HFFc6 (cell line): ENCODE measurements around the gene RAX2. TPM values are rescaled to one million over a fixed set of nuclear protein-coding genes. Genes with fewer than 3 reads are reported as not detected.
"Not testable (repeated sequence)": the region's sequence is repeated elsewhere in the genome, so short reads cannot be mapped to it uniquely, and the experiment has no call there.

Experiments
- DNase-seq: peaks from one replicate; pipeline ENCODE4 v3.0.0-alpha.2; 2018
- H3K27ac Mint-ChIP-seq: 2 replicates; pipeline ENCODE4 v1.8.0; 2020; ENCODE audit warnings: mild to moderate bottlenecking, mixed read lengths
- H3K27me3 Mint-ChIP-seq: 2 replicates; pipeline ENCODE4 v1.8.0; 2021; ENCODE audit warnings: mild to moderate bottlenecking, moderate library complexity, mixed read lengths; ENCODE audit not compliant: insufficient read depth
- H3K36me3 Mint-ChIP-seq: 2 replicates; pipeline ENCODE4 v1.8.0; 2021; ENCODE audit warnings: low read depth, mixed read lengths
- H3K4me1 Mint-ChIP-seq: 2 replicates; pipeline ENCODE4 v1.8.0; 2020; ENCODE audit warnings: low read depth, mixed read lengths
- H3K4me3 Mint-ChIP-seq: 2 replicates; pipeline ENCODE4 v1.8.0; 2020; ENCODE audit warnings: mild to moderate bottlenecking, moderate library complexity, mixed read lengths
- H3K9me3 Mint-ChIP-seq: 2 replicates; pipeline ENCODE4 v1.8.0; 2020; ENCODE audit warnings: mild to moderate bottlenecking, mixed read lengths
- total RNA-seq, 6 experiments: library from RNA; stranded (reverse); fragmentation: NEBNext Ultra II Directional; extraction: Animal tissue kit (Norgen Biotek cat#: 25700); gene quantifications; 2 replicates in 1 of 6; 3 replicates in 5 of 6; pipeline ENCODE4 v1.2.3, GENCODE V29; 2021
- TF ChIP-seq, protein P1 (sequence below): fragments of 200-600 bp; sonication (generic); IDR thresholded peaks from 2 replicates; pipeline ENCODE4 v1.5.0; 2021; ENCODE audit warnings: antibody characterized with exemption, mild to moderate bottlenecking

Gene RAX2
- total RNA-seq, 6 experiments from 2014 or later = not detected

- Mint-ChIP-seq H3K36me3 (no peaks in the 10 kb centered on the region), H3K27me3 (peaks cover 19% of the 10 kb centered on the region), H3K27ac (no peak overlapping the region), H3K4me3 (no peak overlapping the region), H3K9me3 (no peaks in the 10 kb centered on the region), H3K4me1 (peaks cover 10% of the 10 kb centered on the region)
- TF ChIP-seq, protein P1, sequence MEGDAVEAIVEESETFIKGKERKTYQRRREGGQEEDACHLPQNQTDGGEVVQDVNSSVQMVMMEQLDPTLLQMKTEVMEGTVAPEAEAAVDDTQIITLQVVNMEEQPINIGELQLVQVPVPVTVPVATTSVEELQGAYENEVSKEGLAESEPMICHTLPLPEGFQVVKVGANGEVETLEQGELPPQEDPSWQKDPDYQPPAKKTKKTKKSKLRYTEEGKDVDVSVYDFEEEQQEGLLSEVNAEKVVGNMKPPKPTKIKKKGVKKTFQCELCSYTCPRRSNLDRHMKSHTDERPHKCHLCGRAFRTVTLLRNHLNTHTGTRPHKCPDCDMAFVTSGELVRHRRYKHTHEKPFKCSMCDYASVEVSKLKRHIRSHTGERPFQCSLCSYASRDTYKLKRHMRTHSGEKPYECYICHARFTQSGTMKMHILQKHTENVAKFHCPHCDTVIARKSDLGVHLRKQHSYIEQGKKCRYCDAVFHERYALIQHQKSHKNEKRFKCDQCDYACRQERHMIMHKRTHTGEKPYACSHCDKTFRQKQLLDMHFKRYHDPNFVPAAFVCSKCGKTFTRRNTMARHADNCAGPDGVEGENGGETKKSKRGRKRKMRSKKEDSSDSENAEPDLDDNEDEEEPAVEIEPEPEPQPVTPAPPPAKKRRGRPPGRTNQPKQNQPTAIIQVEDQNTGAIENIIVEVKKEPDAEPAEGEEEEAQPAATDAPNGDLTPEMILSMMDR = no peak
- no peak for DNase-seq
Measured at GRCh38 chr19:3817761-3818160, 45.7 kb upstream of the RAX2 start.

DNA sequence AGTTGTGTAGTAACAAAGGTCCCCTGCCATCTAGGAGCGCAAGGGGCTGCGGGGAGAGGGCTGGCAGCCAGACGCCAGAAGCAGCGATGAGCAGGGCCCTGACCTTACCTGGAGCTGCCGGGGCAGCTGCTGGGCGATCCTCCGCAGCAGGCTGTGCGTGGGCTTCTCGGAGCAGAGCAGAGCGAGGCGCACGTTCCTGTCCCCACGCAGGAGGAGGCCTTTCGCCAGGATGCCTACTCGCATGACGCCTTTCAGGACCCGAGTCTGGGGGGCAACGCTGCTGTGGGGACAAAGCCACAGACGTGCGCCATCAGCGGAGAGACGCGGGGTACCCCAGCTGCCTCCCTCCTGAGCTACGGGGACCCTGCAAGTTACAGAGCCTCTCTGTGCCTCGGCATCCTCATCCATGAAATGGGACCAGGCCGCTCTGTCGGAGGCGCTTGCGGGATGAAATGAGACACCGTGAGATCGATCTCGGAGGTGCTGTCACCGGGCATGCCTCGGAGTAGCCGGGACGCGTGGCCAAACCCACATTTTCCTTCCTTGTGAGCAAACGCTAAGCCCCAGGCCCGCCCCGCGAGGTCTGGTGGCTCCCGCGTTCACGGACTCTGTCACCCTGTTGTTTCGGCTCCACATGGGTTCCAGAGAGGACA, 44.7 kb upstream of the RAX2 start:
- no peak for DNase-seq
- Mint-ChIP-seq H3K4me3 (no peak overlapping the region), H3K27ac (no peak overlapping the region), H3K36me3 (no peaks in the 10 kb centered on the region), H3K4me1 (peaks cover 10% of the 10 kb centered on the region), H3K9me3 (no peaks in the 10 kb centered on the region), H3K27me3 (peaks cover 18% of the 10 kb centered on the region)
- TF ChIP-seq, protein P1 = no peak

DNA sequence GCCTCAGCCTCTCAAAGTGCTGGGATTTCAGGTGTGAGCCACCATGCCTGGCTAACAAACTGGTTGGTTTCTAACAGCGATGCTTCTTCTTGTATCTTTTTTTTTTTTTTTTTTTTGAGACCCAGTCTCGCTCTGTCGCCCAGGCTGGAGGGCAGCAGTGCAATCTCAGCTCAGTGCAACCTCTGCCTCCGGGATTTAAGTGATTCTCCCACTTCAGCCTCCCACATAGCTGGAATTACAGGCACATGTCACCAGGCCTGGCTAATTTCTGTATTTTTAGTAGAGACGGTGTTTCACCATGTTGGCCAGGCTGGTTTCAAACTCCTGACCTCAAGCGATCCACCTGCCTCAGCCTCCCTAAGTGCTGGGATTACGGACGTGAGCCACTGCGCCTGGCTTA, 44.1 kb upstream of the RAX2 start:
- Mint-ChIP-seq H3K27me3 (peaks cover 18% of the 10 kb centered on the region), H3K4me1 (peaks cover 10% of the 10 kb centered on the region)
- H3K9me3 Mint-ChIP-seq, H3K4me3 Mint-ChIP-seq, H3K27ac Mint-ChIP-seq, H3K36me3 Mint-ChIP-seq, DNase-seq: not testable (repeated sequence)

DNA sequence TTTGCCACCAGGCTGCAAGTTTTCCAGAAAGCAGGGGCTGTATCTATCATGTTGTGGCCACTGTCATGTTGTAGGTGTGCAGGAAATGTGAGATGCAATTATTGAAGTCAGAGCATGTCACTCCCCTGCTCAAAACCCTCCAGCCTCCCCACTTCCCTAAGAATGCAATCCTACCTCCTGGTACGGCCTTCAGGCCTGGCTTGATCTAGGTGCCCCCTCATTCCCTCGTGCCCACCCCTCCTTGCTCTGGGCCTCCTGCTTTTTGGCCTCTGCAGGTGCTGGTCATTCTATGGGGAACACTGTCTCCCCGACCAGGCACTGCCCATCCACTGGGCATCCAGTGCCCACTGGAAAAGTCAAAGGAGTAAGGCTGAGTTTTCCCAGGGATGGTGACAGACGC, 42.6 kb upstream of the RAX2 start:
- Mint-ChIP-seq H3K4me3 (no peak overlapping the region), H3K36me3 (no peaks in the 10 kb centered on the region), H3K4me1 (peaks cover 10% of the 10 kb centered on the region), H3K27me3 (peaks cover 18% of the 10 kb centered on the region), H3K27ac (no peak overlapping the region), H3K9me3 (no peaks in the 10 kb centered on the region)
- no peak for DNase-seq
- TF ChIP-seq, protein P1 = no peak

DNA sequence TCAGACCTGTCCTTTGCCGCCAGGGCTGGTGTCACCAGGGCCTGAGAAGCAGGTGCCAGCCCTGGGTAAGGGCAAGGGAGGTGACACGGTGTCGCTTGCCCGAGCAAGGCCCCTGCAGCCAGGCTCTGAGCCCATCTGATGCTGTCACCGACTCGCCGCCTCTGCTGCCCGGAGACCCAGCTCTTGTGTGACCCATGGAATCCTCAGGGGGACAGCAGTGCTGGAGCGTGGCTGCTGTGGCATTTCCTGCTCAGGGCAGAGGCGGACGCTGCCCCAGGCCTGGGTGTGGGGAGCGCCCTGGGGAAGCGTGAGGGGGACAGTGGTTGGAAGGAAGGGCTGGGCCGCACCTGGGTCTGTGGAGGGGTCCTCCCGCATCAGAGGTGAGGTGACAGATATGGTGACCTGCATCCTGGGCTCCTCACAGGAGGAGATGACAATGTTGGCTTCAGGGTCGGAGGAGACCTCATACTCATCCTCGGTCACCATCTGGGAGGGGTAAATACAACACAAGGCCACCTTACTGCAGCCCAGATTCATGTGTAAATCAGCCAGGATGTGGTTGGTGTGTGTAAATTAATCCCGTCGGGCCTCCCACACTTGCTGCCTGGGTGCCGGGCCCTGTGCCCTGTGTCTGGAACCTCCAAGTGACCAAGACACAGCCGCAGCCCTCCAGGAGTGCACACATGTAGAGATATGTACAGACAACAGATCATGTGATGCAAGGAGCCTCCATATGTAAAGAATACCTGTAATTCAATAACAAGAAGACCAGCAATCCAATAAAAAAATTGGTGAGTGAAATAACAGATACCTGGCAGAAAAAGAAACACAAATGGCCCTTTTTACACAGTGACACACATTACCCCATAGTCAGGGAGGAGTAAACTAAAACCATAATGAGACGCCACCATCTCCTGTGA, 41.7 kb upstream of the RAX2 start:
- no peak overlapping the region for H3K4me3 Mint-ChIP-seq
- H3K27ac Mint-ChIP-seq = no peak overlapping the region
- DNase-seq = no peak
- no peaks in the 10 kb centered on the region for H3K9me3 Mint-ChIP-seq
- no peaks in the 10 kb centered on the region for H3K36me3 Mint-ChIP-seq
- H3K4me1 Mint-ChIP-seq = peaks cover 10% of the 10 kb centered on the region
- H3K27me3 Mint-ChIP-seq = peaks cover 18% of the 10 kb centered on the region
- TF ChIP-seq, protein P1 = no peak

DNA sequence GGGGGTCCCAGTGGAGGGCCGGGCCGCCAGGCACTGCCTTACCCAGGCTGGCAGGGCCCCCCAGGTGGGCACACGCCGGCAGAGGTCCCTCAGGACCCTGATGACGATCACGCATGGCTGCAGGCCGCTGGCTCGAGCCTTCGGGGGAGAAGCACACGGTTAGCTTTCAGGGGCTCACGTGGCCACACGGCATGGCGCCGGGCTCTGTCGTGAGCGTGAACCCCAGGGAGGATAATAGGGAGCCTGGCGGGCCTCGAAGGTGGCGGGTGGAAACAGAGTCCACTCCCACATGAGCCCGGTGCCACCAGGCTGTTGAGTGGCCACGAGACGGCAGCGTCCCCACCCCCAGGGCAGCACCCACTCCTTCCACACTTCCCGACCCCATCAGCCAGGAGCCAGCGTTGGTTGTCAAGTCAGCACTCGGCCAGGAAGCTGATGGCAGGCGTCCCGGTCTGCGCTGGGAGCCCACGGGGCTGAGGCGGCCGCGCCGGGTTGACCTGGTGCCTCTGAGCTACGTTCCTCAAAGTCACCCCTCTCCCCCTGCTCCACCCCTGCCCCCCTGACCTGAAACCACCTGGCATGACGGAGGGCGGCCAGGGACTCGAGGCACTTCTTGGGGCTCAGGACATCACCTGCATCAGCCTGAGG, 38.8 kb upstream of the RAX2 start:
- H3K9me3 Mint-ChIP-seq = peaks cover 11% of the 10 kb centered on the region
- H3K27me3 Mint-ChIP-seq = peaks cover 11% of the 10 kb centered on the region
- H3K27ac Mint-ChIP-seq = no peak overlapping the region
- DNase-seq = no peak
- no peak overlapping the region for H3K4me3 Mint-ChIP-seq
- H3K4me1 Mint-ChIP-seq = no peaks in the 10 kb centered on the region
- no peaks in the 10 kb centered on the region for H3K36me3 Mint-ChIP-seq
- TF ChIP-seq, protein P1 = no peak
